Kidney glomerular epithelial cell (primary cell): ENCODE data around the gene TICAM1.
"Not testable (repeated sequence)": the region's sequence is repeated elsewhere in the genome, so short reads cannot be mapped to it uniquely, and the experiment has no call there.

Experiments
- DNase-seq: peaks from one replicate; lab custom pipeline; 2025; lab: John Stamatoyannopoulos, UW

The TICAM1 gene

DNA sequence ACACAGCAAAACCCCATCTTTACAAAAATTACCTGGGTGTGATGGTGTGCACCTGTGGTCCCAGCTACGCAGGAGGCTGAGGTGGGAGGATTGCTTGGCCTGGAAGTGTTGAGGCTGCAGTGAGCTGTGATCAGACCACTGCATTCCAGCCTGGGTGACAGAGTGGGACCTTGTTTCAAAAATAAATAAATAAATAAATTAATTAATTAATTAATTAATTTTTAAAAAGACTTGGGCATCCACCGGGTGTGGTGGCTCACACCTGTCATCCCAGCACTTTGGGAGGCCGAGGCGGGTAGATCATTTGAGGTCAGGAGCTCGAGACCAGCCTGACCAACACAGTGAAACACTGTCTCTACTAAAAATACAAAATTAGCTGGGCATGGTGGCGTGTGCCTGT, 26.4 kb downstream of the TICAM1 start:
- not testable (repeated sequence) for DNase-seq

DNA sequence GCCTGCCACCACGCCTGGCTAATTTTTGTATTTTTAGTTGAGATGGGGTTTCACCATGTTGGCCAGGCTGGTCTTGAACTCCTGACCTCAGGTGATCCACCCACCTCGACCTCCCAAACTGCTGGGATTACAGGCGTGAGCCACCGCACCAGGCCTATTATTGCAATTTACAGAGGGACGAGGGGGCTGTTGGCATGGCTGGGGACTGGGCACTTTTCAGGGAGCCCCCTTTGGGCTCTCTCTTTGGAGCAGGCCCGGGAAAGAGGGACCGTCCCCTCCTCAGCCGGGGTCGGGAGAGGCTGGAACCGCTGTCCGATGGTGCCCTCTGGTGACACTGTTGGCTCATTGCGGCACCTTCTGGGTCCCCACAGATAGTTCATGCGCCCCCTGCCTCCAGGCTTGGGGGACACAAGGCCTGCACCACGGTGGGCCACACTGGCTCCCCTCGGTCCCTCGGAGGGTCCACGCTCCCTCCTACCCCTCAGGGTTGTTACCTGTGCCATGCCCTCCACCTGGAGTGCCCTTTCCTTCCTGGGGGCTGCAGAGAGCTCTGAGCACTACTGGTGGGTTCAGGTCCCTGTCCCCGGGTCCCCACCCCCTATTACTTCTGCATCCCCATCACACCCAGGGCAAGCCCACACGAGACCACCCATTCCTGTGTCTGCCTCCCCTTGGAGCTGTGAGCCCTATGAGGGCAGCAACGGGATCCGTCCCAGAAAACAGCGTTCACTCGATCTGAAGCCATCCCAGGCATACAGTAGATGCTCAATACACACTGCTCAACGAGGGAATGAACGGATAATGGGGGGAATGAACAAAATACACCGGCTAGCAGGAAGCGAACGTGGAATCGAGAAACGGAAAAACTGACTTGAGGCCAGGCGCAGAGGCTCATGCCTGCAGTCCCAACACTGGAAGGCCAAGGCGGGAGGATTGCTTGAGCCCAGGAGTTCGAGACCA, 27.5 kb downstream of the TICAM1 start:
- no peak for DNase-seq

DNA sequence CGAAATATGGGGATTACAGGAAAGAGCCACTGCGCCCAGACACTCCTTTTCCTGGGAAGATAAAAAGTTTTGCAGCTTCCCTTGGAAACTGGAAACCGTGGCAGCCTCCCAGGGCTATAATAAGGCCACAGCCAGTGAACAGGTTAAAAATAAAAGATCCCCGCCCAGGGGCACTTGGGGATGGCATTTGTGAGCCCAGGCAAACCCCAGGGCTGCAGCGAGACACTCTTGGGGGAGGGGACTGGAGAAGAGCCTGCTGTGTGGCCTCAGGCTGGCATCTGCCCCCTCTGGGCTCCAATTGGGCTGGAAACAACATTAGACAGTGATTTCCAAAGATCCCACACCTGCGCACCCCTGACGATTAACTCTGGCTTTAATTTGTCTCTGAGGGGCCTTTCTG, 28.8 kb downstream of the TICAM1 start:
- no peak for DNase-seq

DNA sequence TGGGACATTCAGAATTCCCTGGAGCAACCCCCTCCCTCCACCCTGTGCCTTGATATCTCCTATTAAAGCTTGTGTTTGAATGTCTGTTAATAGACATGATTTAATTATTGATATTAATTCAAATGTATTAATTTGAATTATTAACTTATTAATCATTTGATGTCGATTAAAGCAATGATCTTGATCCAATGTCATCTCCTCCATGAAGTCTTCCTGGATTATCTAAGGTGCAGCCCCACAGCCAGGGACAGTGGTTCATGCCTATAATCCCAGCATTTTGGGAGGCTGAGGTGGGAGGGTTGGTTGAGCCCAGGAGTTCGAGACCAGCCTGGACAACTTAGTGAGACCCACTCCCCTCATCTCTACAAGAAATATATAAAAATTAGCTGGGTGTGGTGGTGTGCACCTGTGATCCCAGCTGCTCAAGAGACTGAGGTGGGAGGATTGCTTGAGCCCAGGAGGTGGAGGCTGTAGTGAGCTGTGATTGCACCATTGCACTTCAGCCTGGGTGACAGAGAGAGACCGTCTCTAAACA, 30.4 kb downstream of the TICAM1 start:
- DNase-seq, result no peak

DNA sequence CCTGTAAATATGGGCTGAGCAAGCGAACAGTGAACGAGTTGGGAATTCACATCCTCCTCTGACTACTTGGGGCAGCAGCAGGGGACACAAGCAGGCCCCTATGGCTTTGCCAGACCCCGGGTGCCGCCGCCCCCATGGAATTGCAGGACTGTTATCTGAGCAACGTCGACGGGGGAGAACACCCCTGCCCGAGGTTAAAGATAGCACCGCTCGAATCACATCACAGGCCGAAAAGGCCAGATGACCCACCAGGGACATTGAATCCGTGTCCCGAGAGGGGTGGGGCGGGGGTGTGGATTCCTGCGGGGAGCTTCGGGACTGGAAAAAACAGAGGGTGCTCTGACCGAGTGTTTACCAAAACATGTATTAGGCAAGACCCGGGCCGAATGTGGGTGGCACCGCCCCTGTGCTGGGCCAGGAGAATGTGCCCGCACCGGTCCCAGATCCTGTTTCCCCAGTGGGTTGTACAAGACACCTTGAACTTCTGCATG, 30.9 kb downstream of the TICAM1 start:
- DNase-seq, result no peak

DNA sequence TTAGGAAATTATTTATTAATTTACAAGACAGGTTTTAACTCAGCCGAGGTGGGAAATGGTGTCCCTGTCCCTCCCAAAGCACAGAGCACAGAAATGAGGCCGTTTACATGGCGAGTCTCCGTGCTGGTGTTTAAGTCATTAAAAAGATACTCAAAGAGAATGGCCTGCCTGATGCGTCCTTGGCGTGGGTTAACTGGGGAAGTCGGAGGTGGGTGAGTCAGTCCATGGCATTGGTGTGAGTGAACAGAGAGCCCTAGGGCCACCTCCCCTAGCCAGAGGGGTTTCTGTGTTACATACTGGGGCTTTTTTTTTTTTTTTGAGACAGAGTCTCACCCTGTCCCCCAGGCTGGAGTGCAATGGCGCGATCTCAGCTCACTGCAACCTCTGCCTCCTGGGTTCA, 36.1 kb downstream of the TICAM1 start:
- no peak for DNase-seq

DNA sequence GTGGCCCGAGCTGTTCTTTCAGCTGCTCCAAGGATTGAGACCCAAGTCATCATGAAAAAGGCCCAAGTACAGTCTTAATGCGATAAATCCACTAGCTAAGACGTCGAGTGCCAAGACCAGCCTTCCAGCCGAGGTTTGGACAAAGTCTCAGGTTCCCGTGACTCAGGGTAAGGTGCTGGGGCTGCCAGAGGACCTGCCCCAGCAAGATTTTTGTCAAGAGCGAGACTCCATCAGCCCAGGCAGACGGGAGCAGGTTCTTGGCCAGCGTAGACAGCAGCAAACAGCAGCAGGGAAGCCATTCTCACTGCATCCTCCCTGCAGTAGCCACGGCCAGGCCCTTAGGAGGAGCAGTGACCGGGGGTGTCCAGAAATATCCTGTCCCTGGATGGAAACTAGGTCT, 36.5 kb downstream of the TICAM1 start:
- DNase-seq, result no peak

DNA sequence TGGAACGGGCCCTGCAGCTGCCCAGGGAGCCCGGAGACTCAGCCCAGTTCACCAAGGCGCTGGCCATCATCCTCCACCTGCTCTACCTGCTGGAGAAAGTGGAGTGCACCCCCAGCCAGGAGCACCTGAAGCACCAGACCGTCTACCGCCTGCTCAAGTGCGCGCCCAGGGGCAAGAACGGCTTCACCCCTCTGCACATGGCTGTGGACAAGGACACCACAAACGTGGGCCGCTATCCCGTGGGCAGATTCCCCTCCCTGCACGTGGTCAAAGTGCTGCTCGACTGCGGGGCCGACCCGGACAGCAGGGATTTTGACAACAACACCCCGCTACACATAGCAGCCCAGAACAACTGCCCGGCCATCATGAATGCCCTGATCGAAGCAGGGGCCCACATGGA, 38.2 kb downstream of the TICAM1 start:
- DNase-seq, result not testable (repeated sequence)

DNA sequence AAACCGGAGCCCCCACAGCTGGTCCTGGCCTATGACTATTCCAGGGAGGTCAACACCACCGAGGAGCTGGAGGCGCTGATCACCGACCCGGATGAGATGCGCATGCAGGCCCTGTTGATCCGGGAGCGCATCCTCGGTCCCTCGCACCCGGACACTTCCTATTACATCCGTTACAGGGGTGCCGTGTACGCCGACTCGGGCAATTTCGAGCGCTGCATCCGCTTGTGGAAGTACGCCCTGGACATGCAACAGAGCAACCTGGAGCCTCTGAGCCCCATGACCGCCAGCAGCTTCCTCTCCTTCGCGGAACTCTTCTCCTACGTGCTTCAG, 38.7 kb downstream of the TICAM1 start:
- not testable (repeated sequence) for DNase-seq

DNA sequence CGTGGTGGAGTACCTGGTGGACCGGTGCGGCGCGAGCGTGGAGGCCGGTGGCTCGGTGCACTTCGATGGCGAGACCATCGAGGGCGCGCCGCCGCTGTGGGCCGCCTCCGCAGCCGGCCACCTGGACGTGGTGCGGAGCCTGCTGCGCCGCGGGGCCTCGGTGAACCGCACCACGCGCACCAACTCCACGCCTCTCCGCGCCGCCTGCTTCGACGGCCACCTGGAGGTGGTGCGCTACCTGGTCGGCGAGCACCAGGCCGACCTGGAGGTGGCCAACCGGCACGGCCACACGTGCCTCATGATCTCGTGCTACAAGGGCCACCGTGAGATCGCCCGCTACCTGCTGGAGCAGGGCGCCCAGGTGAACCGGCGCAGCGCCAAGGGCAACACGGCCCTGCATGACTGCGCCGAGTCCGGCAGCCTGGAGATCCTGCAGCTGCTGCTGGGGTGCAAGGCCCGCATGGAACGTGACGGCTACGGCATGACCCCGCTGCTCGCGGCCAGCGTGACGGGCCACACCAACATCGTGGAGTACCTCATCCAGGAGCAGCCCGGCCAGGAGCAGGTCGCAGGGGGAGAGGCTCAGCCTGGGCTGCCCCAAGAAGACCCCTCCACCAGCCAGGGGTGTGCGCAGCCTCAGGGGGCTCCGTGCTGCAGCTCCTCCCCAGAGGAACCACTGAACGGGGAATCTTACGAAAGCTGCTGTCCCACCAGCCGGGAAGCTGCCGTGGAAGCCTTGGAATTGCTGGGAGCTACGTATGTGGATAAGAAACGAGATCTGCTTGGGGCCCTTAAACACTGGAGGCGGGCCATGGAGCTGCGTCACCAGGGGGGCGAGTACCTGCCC, 39.3 kb downstream of the TICAM1 start:
- not testable (repeated sequence) for DNase-seq

DNA sequence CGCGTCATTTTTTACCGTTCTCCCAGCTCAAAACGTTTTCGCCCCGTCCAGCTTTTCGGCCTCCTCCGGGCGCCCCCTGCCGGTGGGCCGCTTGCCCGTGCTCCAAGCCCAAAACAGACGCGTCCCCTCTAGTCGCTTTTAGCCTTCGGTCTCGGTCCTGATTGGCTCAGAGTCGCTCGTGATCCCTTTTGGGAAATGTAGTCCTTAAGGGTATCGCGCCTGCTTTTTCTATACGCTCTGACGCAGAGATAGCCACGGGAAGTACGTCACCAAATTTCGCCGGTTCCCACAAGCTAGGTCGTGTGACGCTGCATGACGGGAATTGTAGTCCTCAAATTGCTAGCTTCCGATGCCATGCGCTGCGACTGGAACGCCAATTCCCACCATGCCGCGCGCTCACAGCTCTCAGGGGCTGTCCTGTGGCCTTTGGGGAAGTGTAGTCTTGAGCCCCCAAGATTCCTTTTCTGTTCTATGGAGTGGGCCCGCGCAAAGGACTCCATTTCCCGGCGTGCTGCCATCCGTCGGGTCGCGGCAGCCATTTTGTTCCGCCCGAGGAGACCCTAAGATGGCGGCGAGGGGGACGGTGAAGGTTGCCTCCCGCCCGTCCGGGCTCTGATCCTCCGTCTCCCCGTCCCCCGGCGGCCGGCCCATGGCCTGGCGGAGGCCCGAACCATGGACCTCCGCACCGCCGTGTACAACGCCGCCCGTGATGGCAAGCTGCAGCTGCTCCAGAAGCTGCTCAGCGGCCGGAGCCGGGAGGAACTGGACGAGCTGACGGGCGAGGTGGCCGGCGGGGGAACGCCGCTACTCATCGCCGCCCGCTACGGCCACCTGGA, 40.1 kb downstream of the TICAM1 start, which contains the start of gene FEM1A:
Gene FEM1A (plus strand): TSS at position 552 of the 836 bp plus-strand sequence. CDS start 121 bp downstream, at position 673.
- DNase-seq, result peak; percentile 100

DNA sequence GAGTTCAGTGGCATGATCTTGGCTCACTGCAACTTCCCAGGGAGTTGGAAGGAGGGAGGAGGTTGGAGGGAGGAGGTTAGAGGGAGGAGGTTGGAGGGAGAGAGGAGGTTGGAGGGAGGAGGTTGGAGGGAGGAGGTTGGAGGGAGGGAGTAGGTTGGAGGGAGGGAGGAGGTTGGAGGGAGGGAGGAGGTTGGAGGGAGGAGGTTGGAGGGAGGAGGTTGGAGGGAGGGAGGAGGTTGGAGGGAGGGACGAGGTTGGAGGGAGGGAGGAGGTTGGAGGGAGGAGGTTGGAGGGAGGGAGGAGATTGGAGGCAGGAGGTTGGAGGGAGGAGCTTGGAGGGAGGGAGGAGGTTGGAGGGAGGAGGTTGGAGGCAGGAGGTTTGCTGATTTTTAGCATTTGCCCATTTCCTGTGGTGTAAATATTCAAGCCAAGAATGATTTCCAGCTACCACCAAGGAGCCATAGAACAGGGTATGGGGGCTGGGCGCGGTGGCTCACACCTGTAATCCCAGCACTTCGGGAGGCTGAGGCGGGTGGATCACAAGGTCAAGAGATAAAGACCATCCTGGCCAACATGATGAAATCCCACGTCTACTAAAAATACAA, 45.0 kb downstream of the TICAM1 start:
- not testable (repeated sequence) for DNase-seq

DNA sequence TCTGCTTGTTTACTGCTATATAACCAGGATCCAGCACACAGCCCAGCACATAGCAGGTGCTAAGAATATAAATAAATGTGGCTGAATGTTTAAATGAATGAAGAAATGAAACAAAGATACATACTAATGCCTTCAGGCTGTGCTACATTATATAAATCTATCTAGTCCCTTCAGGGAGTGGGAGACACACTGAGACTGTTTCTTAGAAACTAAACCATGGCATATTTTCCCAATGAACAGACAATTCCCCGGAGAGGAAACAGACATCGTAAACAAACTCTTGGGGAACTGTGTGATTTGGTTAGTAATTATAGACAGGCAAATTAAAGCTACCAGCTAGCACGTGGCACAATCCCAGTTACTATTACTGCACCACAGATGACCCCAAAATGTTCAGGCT, 49.7 kb downstream of the TICAM1 start:
- no peak for DNase-seq

DNA sequence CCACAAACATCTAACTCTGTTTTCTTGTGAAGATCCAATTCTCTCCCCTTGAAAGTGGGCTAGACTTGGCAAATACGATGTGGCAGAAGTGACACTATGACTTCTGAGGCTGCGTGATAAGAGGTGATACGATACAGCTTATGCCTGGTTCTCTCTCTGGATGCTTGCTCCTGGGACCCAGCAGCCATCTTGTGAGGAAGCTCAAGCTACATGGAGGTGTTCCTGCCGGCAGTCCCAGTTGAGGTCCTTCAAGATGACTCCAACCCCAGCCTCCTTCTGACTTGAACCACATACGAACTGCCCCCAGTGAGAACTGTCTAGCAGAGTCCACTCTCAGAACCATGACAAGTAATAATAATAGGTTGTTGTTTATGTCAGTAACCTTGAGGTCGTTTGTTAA, 50.7 kb downstream of the TICAM1 start:
- no peak for DNase-seq

DNA sequence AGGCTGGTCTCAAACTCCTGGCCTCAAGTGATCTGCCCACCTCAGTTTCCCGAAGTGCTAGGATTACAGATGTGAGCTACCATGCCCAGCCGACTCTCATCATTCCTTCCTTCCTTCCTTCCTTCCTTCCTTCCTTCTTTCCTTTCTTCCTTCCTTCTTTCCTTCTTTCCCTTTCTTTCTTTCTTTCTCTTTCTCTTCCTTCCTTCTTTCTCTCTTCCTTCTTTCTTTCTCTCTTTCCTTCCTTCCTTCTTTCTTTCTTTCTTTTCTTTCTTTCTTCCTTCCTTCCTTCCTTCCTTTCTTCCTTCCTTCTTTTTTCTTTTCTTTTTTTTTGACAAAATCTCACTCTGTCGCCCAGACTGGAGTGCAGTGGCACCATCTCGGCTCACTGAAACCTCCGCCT, 53.4 kb downstream of the TICAM1 start:
- DNase-seq, result not testable (repeated sequence)

DNA sequence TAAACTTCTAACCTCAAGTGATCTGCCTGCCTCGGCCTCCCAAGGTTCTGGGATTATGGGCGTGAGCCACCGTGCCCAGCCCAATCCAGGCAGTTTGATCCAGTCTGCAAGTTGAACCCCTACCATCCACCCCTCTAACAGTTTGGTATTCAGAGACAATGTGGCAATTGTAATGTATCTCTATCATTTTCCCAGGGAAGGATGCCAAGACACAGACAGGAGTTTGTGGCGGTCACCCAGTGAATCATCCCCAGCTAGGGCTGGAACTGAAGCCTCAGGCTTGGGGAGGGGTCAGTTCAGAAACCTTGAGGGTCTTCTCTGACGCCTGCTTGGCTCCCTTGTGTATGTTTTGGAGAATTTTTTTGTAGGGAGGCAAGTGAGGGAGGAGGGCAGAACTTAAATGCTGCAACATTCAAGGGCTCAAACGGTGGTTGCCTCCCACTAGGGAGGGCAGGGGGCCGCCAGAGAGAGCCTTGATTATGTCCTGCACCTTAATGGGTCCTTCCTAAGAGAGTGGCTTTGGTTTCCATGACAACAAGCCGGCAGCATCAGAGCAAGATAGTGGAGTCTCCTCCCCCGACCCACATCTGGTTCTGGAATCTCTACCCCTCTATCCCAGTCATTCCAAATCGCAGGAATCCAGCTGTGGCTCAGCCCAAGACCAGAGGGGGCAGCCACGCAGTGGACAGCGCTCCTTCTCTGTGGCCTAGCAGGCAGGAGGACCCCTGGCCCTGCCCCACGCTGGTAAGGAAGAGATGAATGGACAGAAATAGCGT, 54.9 kb downstream of the TICAM1 start:
- DNase-seq, result no peak

DNA sequence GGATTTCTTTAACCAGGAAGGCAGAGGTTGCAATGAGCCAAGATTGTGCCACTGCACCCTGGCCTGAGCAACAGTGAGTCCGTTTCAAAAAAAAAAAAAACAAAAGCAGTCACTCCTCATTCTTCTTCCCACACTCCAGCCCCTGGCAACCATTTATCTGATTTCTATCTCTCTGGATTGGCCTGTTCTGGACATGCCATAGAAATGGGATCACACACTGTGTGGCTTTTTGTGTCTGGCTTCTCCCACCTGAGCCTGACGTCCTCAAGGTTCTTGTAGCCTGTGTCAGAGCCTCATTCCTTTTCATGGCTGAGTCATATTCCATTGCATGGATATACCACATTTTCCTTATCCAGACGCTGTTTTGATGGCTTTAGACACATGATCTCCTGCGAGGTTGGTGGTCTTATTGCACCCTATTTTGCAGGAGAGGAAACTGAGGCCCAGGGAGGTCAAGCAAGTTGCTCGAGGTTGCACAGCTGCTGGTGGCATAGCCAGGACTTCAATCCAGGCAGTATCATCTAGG, 55.8 kb downstream of the TICAM1 start:
- DNase-seq, result no peak

DNA sequence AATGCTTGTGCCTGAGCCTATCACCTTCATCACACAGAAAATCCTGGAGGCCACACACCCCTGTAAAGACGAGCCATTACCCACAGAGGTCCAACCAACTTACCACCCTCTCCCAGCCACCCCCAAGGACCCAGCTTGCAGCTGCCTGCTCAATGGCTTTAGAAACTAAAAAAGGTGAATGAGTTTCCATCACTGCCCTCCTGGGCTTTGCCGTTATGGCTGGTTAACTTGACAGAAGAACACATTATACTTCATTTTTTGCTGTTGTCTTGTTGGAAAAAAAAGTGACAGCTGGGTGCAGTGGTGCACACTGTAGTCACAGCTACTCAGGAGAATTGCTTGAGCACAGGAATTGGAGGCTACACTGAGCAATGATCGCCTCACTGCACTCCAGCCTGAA, 57.4 kb downstream of the TICAM1 start:
- no peak for DNase-seq

DNA sequence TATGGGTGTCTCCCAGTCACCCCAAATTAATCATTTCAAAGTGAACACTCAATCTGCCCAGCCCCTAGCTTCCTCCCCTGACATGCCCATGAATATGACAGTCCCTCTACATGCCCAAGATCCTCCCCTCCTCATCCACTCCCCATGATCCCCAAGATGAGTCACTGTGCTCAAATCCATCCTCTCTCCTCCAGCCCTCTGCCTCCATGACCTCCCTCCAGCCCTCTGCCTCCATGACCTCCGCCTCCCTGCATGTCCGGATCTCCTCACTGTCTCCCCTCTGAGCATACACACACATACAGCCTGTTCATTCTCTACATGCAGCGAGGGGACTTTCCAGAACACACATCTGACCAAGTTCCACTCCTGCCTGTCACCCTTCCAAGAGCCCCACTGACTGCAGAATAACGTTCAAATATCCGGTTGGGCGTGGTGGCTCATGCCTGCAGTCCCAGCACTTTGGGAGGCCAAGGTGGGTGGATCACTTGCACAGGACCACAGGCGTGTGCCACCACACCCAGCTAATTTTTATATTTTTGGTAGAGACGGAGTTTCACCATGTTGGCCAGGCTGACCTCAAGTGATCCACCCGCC, 58.4 kb downstream of the TICAM1 start:
- no peak for DNase-seq

DNA sequence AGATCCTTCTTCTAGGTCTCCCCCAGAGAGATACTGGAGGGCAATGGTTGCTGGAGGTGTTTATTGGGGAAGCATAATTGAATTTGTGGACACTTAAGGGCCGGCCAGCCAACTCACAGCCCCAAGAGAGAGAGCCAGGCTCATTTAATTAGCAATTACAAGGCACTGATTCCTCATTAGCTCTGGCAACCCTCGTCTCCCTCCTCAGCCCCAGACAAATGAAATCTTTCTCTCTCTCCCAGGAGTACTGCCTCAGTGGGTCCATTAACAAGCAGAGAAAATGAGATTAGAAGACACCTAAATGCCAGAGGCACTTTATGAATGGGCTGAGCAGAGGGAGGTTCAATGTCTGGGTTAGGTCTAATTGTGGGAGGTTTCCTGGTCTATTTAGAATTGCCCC, 58.9 kb downstream of the TICAM1 start:
- no peak for DNase-seq
